Right lobe of liver (tissue), 6 donors: ENCODE data around the gene NEDD9. TPM values are rescaled to one million over a fixed set of nuclear protein-coding genes. Genes with fewer than 3 reads are reported as not detected.

Experiments
- ATAC-seq, 4 donors: fragments of 200-7000 bp; cut with Tn5 transposase; one replicate each; pipeline ENCODE4 v1.9.1; 2020; ENCODE audit warnings: mild to moderate bottlenecking in 4 of 4, moderate library complexity in 4 of 4
- DNase-seq, 3 donors: peaks; one replicate each; pipeline ENCODE4 v3.0.0-alpha.2; 2020
- H3K27ac ChIP-seq, 3 donors: fragments of 200-600 bp; one replicate each; pipeline ENCODE4 v1.8.0; 2022
- H3K27me3 ChIP-seq, 2 donors: fragments of 200-600 bp; one replicate each; pipeline ENCODE4 v1.8.0; 2022
- H3K36me3 ChIP-seq, 4 donors: fragments of 200-600 bp; sonication (generic) in 1 of 4; one replicate each; pipeline versions ENCODE4 v1.5.1 to v1.8.0; 2017 to 2022; ENCODE audit warnings: control low read depth in 1 of 4
- H3K4me1 ChIP-seq, 4 donors: fragments of 200-600 bp; sonication (generic) in 1 of 4; one replicate each; pipeline versions ENCODE4 v1.5.1 to v1.8.0; 2017 to 2022; ENCODE audit warnings: control low read depth in 1 of 4
- H3K4me3 ChIP-seq, 3 donors: fragments of 200-600 bp; one replicate each; pipeline ENCODE4 v1.8.0; 2022
- H3K9me3 ChIP-seq, 4 donors: fragments of 200-600 bp; sonication (generic) in 1 of 4; one replicate each; pipeline versions ENCODE4 v1.5.1 to v1.8.0; 2017 to 2022; ENCODE audit warnings: control low read depth in 1 of 4
- CTCF ChIP-seq, 4 donors: fragments of 200-600 bp in 3 of 4; fragments of 450-650 bp in 1 of 4; IDR thresholded peaks; one replicate each; pipeline versions ENCODE4 v1.5.1 to v1.8.0; 2016 to 2022; ENCODE audit warnings: antibody characterized with exemption in 4 of 4, mild to moderate bottlenecking in 2 of 4
- POLR2A ChIP-seq: fragments of 450-650 bp; IDR thresholded peaks from one replicate; pipeline ENCODE4 v1.6.1; 2017; ENCODE audit warnings: antibody characterized with exemption, mild to moderate bottlenecking
- WGBS: methylation state at CpG from one replicate; pipeline ENCODE4 v1.1.6; 2018; ENCODE audit warnings: low coverage, low lambda C conversion rate; ENCODE audit not compliant: insufficient coverage; ENCODE audit errors: missing lambda C conversion rate; 5-methylcytosine and 5-hydroxymethylcytosine counted together
- intact Hi-C, 2 donors: fragments of 100-400 bp; cut with DNase I; formaldehyde crosslinking; loops; one replicate each; pipeline versions ENCODE4 v1.11.2 to v1.14.1; 2022
- total RNA-seq, 6 experiments: library from RNA; depleted of rRNA in 2 of 6; stranded (reverse); fragments of >200 nt in 2 of 6; fragmentation: NEBNext Ultra II Directional in 3 of 6; extraction: Animal tissue kit (Norgen Biotek cat#: 25700) in 3 of 6; gene quantifications; one replicate each; pipeline versions ENCODE4 v1.1.0 to v1.2.4, GENCODE V29; 2016 to 2023
- donor health status: DM: no; HTN: yes; CAD: no.
- donor health status: DM: no; HTN: no; CAD: no.
- donor health status: DM: no; HTN: no; CAD: no.
- donor health status: DM: no; HTN: yes; CAD: no.
- donor health status: DM: no; HTN: yes; CAD: no.

NEDD9 gene
- total RNA-seq, 6 experiments from 2014 or later = 5.1 to 59.8 (median 26.2) TPM

- no peak overlapping the region for H3K4me3 ChIP-seq
- TF ChIP-seq POLR2A (no peak), CTCF (IDR thresholded peaks at IDR 0.05) (no peak)
- no peaks in the 10 kb centered on the region for H3K36me3 ChIP-seq
- no peaks in the 10 kb centered on the region for H3K27me3 ChIP-seq
- ATAC-seq (no peak), DNase-seq (no peak)
- H3K9me3 ChIP-seq = no peaks in the 10 kb centered on the region
- no peaks in the 10 kb centered on the region for H3K4me1 ChIP-seq
- no peak overlapping the region for H3K27ac ChIP-seq
- intact Hi-C loops = no loop called here
These were observed 79.9 kb downstream of the NEDD9 start for GRCh38 chr6:11152581-11152980.

- Histone ChIP-seq H3K4me3 (no peak overlapping the region), H3K36me3 (no peaks in the 10 kb centered on the region), H3K9me3 (no peaks in the 10 kb centered on the region), H3K27me3 (no peaks in the 10 kb centered on the region), H3K4me1 (no peaks in the 10 kb centered on the region), H3K27ac (no peak overlapping the region)
- 80% methylated on average over 1 of the region's 1 CpG for WGBS
- TF ChIP-seq CTCF (IDR thresholded peaks at IDR 0.05) (no peak), POLR2A (no peak)
- ATAC-seq = no peak
- intact Hi-C loops = no loop called here
- no peak for DNase-seq
These were observed 81.0 kb downstream of the NEDD9 start for GRCh38 chr6:11151488-11151887.

GRCh38 chr6:11149551-11149950, 82.9 kb downstream of the NEDD9 start:
- no peak for TF ChIP-seq POLR2A
- no peak for TF ChIP-seq CTCF (IDR thresholded peaks at IDR 0.05)
- no peaks in the 10 kb centered on the region for H3K27me3 ChIP-seq
- peaks cover 0 to 1% (median 0%) of the 10 kb centered on the region in 4 donors for H3K4me1 ChIP-seq
- H3K27ac ChIP-seq = no peak overlapping the region
- 100% methylated on average over 3 of the region's 3 CpGs for WGBS
- H3K36me3 ChIP-seq = no peaks in the 10 kb centered on the region
- no peak overlapping the region for H3K4me3 ChIP-seq
- no peaks in the 10 kb centered on the region for H3K9me3 ChIP-seq
- DNase-seq = no peak
- ATAC-seq = no peak
- intact Hi-C loops = no loop called here

- H3K36me3 ChIP-seq = no peaks in the 10 kb centered on the region
- no peaks in the 10 kb centered on the region for H3K27me3 ChIP-seq
- intact Hi-C loops = no loop called here
- ATAC-seq = no peak
- TF ChIP-seq POLR2A (no peak), CTCF (IDR thresholded peaks at IDR 0.05) (no peak)
- no peak overlapping the region for H3K27ac ChIP-seq
- WGBS = 100% methylated on average over 3 of the region's 4 CpGs
- peaks cover 0 to 3% (median 0%) of the 10 kb centered on the region in 4 donors for H3K4me1 ChIP-seq
- no peak for DNase-seq
- H3K9me3 ChIP-seq = no peaks in the 10 kb centered on the region
- no peak overlapping the region for H3K4me3 ChIP-seq
These were observed 86.2 kb downstream of the NEDD9 start for GRCh38 chr6:11146117-11146826.
